ENCODE measurements around the gene TUBA4A. TPM values are rescaled to one million over a fixed set of nuclear protein-coding genes. Genes with fewer than 3 reads are reported as not detected.
A peak's percentile ranks its signal among the peaks of the same experiment; 100 is the strongest.

Gene TUBA4A
- total and polyA plus RNA-seq, 10 of the 15 experiments (the other 5 are each of a cell fraction or from before 2014, with no cell fraction given) = 58.2 to 325 (median 134) TPM

GRCh38 chr2:219286436-219287115 lies 32.9 kb upstream of the TUBA4A start:
- POLR2A ChIA-PET = interaction anchor here (0.7 to 1.7 kb wide), 2 partner anchors 37 to 109 kb away, joined by 3 to 7 read pairs; no protein-coding TSS in a partner anchor
- H3K27ac ChIP-seq (ENCODE audit: control insufficient read depth, insufficient read depth) = no peak overlapping the region
- 88% methylated on average over 12 of the region's 12 CpGs for WGBS (ENCODE audit: insufficient coverage, insufficient replicate concordance, low lambda C conversion rate, missing lambda C conversion rate)
- in situ Hi-C loops (cut with MboI) = no loop called here
- FAIRE-seq (no peak), DNase-seq (ENCODE audit: low read depth, low spot score) (no peak), ATAC-seq (no peak; the same call in 2 of the 3 replicates)
- H3K9me3 ChIP-seq (replicated peaks; ENCODE audit: control insufficient read depth, insufficient read depth, low read length) = no peaks in the 10 kb centered on the region
- RAD21 ChIA-PET (ENCODE audit: unreplicated experiment) = interaction anchor here (1.0 kb wide), 1 partner anchor 35 kb away, joined by 4 read pairs; no protein-coding TSS in a partner anchor
- H3K4me1 ChIP-seq (ENCODE audit: control insufficient read depth, insufficient read depth, low read length) = no peaks in the 10 kb centered on the region
- BruUV-seq (replicated peaks) = TSS peak; percentile 57
- TF ChIP-seq PML (IDR thresholded peaks at IDR 0.05; ENCODE audit: low read length) = no peak
- TF ChIP-seq NFYB (IDR thresholded peaks at IDR 0.05; ENCODE audit: insufficient read depth, low read depth, low read length) = no peak
- no peak for TF ChIP-seq RBBP5 (conservative IDR thresholded peaks at IDR 0.05)
- TF ChIP-seq SMAD1 (IDR thresholded peaks at IDR 0.05; ENCODE audit: low read depth, partially characterized antibody) = no peak
- TF ChIP-seq POLR2A (IDR thresholded peaks at IDR 0.05; ENCODE audit: low read depth, low read length) = 0 out of 2 replicates have a peak, but pooled peaks have one; percentile 30
- no peak for TF ChIP-seq E2F4 (IDR thresholded peaks at IDR 0.05; ENCODE audit: low read depth, low read length)
- no peak for TF ChIP-seq NR2C1 (IDR thresholded peaks at IDR 0.05)
- TF ChIP-seq HDGF (IDR thresholded peaks at IDR 0.05) = no peak
- peak in 2 of 3 experiments; percentile 5 to 8; a peak in 1 of 6 replicates for TF ChIP-seq CTCF (IDR thresholded peaks at IDR 0.05 in 2 of 3, conservative IDR thresholded peaks at IDR 0.05 in 1 of 3; ENCODE audit: control insufficient read depth in 2 of 3, extremely low read depth in 1 of 3, insufficient read depth in 1 of 3, low read depth in 3 of 3, low read length in 3 of 3)
- TF ChIP-seq NKRF (conservative IDR thresholded peaks at IDR 0.05) = no peak
- H4K20me1 ChIP-seq (ENCODE audit: control insufficient read depth, insufficient read depth) = no peaks in the 10 kb centered on the region
- SMC1A ChIA-PET (ENCODE audit: uncharacterized antibody, unreplicated experiment) = interaction anchor here (1.2 kb wide), 1 partner anchor 9 kb away, joined by 4 read pairs; no protein-coding TSS in a partner anchor
- no peaks in the 10 kb centered on the region for H3K79me2 ChIP-seq (ENCODE audit: control insufficient read depth, insufficient read depth, low read length)
- H3K36me3 ChIP-seq (ENCODE audit: control insufficient read depth in 2 of 2, insufficient read depth in 2 of 2, low read length in 1 of 2) = no peaks in the 10 kb centered on the region; a peak in 1 of 4 replicates
- CTCF ChIA-PET = interaction anchor here (0.8 to 2.1 kb wide), 4 partner anchors 9 to 962 kb away, joined by 3 to 18 read pairs (median 6); no protein-coding TSS in a partner anchor
- H2AFZ ChIP-seq (ENCODE audit: control insufficient read depth, low read depth, low read length) = no peak overlapping the region
- no peak overlapping the region for H3K4me2 ChIP-seq (ENCODE audit: control insufficient read depth, insufficient read depth)
- intact Hi-C loops (cut with micrococcal nuclease; ENCODE audit: unreplicated experiment) = no loop called here
- no peaks in the 10 kb centered on the region; a peak in 1 of 4 replicates for H3K27me3 ChIP-seq (replicated peaks in 1 of 2; ENCODE audit: control insufficient read depth in 2 of 2, insufficient read depth in 2 of 2, low read length in 1 of 2)
- H3K9ac ChIP-seq (ENCODE audit: control insufficient read depth, insufficient read depth, low read length) = no peak overlapping the region
- no peak overlapping the region for H3K4me3 ChIP-seq

Data from GM12878 (cell line).